ENCODE results near the gene ABCB8. TPM values are rescaled to one million over a fixed set of nuclear protein-coding genes. Genes with fewer than 3 reads are reported as not detected.

Gene ABCB8
- total and polyA plus RNA-seq, 9 of the 15 experiments (the other 6 are each of a cell fraction or from before 2014, with no cell fraction given), result 7.6 to 106 (median 36.3) TPM

DNA sequence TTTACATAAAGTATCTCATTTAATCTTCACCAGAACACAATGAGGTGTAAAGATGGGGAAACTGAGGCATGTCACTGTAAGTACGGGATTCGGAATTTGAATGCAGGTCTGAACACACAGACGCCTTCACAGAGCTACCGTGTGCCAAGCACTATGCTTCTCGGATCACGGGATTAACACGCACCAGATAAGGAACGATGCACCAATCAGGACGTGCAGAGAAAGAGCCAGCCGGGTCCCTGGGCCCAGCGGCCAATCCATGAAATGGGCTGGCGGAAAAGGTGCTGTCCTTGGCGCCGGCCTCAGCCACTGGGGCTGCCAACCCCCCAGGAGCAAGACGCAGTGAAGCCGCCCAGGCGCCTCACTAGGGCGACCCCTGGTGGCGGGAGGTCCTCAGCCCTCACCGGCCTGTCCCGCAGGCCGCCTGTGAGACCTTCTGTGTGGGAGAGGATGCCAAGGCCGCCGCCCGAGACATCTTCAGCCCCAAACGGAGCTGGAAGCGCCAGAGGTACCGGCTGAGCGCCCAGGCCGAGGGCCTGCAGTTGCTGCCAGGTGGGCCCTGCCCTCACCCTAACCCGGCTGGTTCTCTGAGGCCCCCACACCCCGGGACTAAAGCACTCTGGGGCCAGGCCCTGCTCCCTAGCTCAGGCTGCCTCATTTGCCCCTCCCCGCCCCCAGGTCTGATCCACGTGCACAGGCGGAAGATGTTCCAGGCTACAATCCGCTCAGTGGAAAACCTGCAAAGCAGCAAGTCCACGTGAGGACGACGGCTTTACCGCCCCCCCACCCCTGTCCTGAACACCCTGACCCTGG is 19.5 kb upstream of the ABCB8 start (continued):
- TF ChIP-seq, protein P1, sequence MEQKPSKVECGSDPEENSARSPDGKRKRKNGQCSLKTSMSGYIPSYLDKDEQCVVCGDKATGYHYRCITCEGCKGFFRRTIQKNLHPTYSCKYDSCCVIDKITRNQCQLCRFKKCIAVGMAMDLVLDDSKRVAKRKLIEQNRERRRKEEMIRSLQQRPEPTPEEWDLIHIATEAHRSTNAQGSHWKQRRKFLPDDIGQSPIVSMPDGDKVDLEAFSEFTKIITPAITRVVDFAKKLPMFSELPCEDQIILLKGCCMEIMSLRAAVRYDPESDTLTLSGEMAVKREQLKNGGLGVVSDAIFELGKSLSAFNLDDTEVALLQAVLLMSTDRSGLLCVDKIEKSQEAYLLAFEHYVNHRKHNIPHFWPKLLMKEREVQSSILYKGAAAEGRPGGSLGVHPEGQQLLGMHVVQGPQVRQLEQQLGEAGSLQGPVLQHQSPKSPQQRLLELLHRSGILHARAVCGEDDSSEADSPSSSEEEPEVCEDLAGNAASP (IDR thresholded peaks at IDR 0.05), result no peak
- TF ChIP-seq MAFG (tag; conservative IDR thresholded peaks at IDR 0.05), result 0 out of 2 replicates have a peak, but pooled peaks have one; percentile 3
- TF ChIP-seq ZNF41 (CRISPR knock-in tag; conservative IDR thresholded peaks at IDR 0.05), result no peak
- peak; percentile 82 for TF ChIP-seq SUPT5H (IDR thresholded peaks at IDR 0.05)
- TF ChIP-seq ARID2 (IDR thresholded peaks at IDR 0.05), result no peak; the same call in 1 of the 2 replicates
- TF ChIP-seq C11orf30 (IDR thresholded peaks at IDR 0.05; ENCODE audit: low read depth), result peak; percentile 82
- TF ChIP-seq, protein P2, sequence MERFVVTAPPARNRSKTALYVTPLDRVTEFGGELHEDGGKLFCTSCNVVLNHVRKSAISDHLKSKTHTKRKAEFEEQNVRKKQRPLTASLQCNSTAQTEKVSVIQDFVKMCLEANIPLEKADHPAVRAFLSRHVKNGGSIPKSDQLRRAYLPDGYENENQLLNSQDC (CRISPR knock-in tag; IDR thresholded peaks at IDR 0.05), result 0 out of 2 replicates have a peak, but pooled peaks have one; percentile 39
- TF ChIP-seq, protein P3, sequence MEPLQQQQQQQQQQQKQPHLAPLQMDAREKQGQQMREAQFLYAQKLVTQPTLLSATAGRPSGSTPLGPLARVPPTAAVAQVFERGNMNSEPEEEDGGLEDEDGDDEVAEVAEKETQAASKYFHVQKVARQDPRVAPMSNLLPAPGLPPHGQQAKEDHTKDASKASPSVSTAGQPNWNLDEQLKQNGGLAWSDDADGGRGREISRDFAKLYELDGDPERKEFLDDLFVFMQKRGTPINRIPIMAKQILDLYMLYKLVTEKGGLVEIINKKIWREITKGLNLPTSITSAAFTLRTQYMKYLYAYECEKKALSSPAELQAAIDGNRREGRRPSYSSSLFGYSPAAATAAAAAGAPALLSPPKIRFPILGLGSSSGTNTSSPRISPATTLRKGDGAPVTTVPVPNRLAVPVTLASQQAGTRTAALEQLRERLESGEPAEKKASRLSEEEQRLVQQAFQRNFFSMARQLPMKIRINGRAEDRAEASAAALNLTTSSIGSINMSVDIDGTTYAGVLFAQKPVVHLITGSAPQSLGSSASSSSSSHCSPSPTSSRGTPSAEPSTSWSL (CRISPR knock-in tag; IDR thresholded peaks at IDR 0.05; ENCODE audit: borderline replicate concordance), result 0 out of 2 replicates have a peak, but pooled peaks have one; percentile 73
- TF ChIP-seq ZNF212 (CRISPR knock-in tag; IDR thresholded peaks at IDR 0.05), result no peak
- peak; percentile 83 for TF ChIP-seq HCFC1 (IDR thresholded peaks at IDR 0.05; ENCODE audit: low read depth, low read length)
- TF ChIP-seq, protein P4, sequence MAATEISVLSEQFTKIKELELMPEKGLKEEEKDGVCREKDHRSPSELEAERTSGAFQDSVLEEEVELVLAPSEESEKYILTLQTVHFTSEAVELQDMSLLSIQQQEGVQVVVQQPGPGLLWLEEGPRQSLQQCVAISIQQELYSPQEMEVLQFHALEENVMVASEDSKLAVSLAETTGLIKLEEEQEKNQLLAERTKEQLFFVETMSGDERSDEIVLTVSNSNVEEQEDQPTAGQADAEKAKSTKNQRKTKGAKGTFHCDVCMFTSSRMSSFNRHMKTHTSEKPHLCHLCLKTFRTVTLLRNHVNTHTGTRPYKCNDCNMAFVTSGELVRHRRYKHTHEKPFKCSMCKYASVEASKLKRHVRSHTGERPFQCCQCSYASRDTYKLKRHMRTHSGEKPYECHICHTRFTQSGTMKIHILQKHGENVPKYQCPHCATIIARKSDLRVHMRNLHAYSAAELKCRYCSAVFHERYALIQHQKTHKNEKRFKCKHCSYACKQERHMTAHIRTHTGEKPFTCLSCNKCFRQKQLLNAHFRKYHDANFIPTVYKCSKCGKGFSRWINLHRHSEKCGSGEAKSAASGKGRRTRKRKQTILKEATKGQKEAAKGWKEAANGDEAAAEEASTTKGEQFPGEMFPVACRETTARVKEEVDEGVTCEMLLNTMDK (IDR thresholded peaks at IDR 0.05; ENCODE audit: borderline replicate concordance, insufficient read depth, low read depth, low read length, poor library complexity, severe bottlenecking), result peak; percentile 100
- peak; percentile 73; the same call in 1 of the 2 replicates for TF ChIP-seq ZBTB17 (CRISPR knock-in tag; IDR thresholded peaks at IDR 0.05)
- no peak for TF ChIP-seq KLF16 (IDR thresholded peaks at IDR 0.05)
- TF ChIP-seq, protein P5, sequence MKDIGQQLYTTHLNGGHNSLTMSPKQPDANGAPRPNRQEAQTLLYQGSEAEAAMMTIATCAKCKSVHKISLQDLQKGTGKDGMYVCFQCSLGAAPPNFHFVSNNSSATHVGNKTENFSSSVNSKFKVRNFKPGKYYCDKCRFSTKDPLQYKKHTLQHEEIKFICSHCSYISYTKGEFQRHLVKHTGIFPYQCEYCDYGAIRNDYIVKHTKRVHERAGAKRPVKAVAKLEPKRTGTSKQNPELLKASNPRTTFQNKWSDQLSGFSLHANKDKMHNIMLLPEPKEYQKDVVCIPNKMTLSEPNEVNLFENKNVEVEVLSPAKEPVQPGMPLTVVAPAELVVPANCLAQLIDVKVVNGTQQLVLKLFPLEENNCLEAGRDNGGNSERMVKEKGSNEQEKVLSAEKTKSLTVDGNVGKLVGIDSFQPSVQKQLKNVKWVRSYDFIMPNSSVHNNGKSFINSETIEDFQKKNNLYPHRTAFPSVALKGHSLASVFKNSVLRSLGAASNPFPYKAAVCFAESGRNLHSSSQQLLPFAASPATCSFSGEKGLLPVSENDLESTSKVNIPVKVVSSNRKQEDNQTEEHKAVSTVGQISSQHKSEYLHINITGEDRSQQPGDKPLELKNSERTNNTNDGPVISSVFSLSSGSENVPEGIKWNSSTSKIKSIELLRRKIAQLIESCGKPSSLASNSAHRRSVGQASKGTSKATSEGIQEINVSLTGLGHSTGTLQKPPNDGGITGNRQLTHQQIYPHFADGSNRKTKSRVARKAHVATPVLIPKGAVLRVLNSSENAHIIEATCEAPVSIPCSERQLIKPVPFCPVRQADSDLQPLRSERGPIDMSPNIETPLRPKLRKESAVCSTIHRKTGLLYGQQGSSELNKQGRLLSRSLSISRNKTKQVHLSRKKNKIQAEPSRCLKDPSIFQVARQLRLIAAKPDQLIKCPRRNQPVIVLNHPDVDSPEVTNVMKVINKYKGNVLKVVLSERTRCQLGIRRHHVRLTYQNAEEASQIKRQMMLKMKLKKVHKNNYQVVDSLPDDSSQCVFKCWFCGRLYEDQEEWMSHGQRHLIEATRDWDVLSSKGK (CRISPR knock-in tag; IDR thresholded peaks at IDR 0.05), result no peak
- TF ChIP-seq, protein P6, sequence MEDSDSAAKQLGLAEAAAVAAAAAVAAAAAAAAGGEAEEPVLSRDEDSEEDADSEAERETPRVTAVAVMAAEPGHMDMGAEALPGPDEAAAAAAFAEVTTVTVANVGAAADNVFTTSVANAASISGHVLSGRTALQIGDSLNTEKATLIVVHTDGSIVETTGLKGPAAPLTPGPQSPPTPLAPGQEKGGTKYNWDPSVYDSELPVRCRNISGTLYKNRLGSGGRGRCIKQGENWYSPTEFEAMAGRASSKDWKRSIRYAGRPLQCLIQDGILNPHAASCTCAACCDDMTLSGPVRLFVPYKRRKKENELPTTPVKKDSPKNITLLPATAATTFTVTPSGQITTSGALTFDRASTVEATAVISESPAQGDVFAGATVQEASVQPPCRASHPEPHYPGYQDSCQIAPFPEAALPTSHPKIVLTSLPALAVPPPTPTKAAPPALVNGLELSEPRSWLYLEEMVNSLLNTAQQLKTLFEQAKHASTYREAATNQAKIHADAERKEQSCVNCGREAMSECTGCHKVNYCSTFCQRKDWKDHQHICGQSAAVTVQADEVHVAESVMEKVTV (CRISPR knock-in tag; IDR thresholded peaks at IDR 0.05), result no peak

Data from K562 (cell line).